Neural cell (in vitro differentiated cells): Measurements from ENCODE around the gene ENHO. TPM values are rescaled to one million over a fixed set of nuclear protein-coding genes. Genes with fewer than 3 reads are reported as not detected.

Source experiments
- H2AFZ ChIP-seq: fragments of 200-600, 300-800 bp; sonication (generic), shearing (Covaris generic); 2 replicates; pipeline ENCODE4 v1.6.0; 2014; ENCODE audit warnings: low read depth, mild to moderate bottlenecking, antibody characterized with exemption, low read length, moderate library complexity
- H3F3A ChIP-seq: fragments of 200-600 bp; shearing (Covaris generic); 2 replicates; pipeline ENCODE4 v1.6.1; 2016; ENCODE audit warnings: mild to moderate bottlenecking, moderate library complexity, mixed read lengths, antibody characterized with exemption, low read length; ENCODE audit not compliant: insufficient read depth, poor library complexity, severe bottlenecking
- H3K27ac ChIP-seq: fragments of 200-600, 300-800 bp; sonication (generic), shearing (Covaris generic); 2 replicates; pipeline ENCODE4 v1.5.1; 2014; ENCODE audit warnings: mild to moderate bottlenecking, low read length, moderate library complexity
- H3K27me3 ChIP-seq: fragments of 300-800, 200-600 bp; sonication (generic), shearing (Covaris generic); 2 replicates; pipeline ENCODE4 v1.6.0; 2014; ENCODE audit warnings: mild to moderate bottlenecking, low read depth, low read length, moderate library complexity; ENCODE audit not compliant: insufficient read depth
- H3K36me3 ChIP-seq: fragments of 300-800, 200-600 bp; sonication (generic), shearing (Covaris generic); 2 replicates; pipeline ENCODE4 v1.5.1; 2014; ENCODE audit warnings: mild to moderate bottlenecking, antibody characterized with exemption, low read length, moderate library complexity; ENCODE audit not compliant: insufficient read depth
- H3K4me2 ChIP-seq: fragments of 300-800, 200-600 bp; sonication (generic), shearing (Covaris generic); 2 replicates; pipeline ENCODE4 v1.6.0; 2014; ENCODE audit warnings: mild to moderate bottlenecking, low read length
- H3K4me3 ChIP-seq: fragments of 300-800, 200-600 bp; sonication (generic), shearing (Covaris generic); 2 replicates; pipeline ENCODE4 v1.5.1; 2014; ENCODE audit warnings: mild to moderate bottlenecking, low read length, moderate library complexity
- H3K79me2 ChIP-seq: fragments of 200-600 bp; shearing (Covaris generic); replicated peaks from 2 replicates; pipeline ENCODE4 v1.6.0; 2014; ENCODE audit warnings: mild to moderate bottlenecking, low read length, moderate library complexity; ENCODE audit not compliant: insufficient read depth
- H3K9ac ChIP-seq: fragments of 300-800, 200-600 bp; sonication (generic), shearing (Covaris generic); 2 replicates; pipeline ENCODE4 v1.6.1; 2016; ENCODE audit warnings: mild to moderate bottlenecking, low read length, mixed read lengths
- H3K9me2 ChIP-seq: fragments of 200-600 bp; shearing (Covaris generic); 2 replicates; pipeline ENCODE4 v1.6.1; 2016; ENCODE audit warnings: mild to moderate bottlenecking, low read length, mixed read lengths; ENCODE audit not compliant: insufficient read depth
- H3K9me3 ChIP-seq: fragments of 200-600, 300-800 bp; sonication (generic), shearing (Covaris generic); 2 replicates; pipeline ENCODE4 v1.6.1; 2016; ENCODE audit warnings: mild to moderate bottlenecking, mixed run types, low read length, moderate library complexity, mixed read lengths
- H4K20me1 ChIP-seq: fragments of 200-600 bp; shearing (Covaris generic); 2 replicates; pipeline ENCODE4 v1.6.1; 2016; ENCODE audit warnings: mild to moderate bottlenecking, mixed run types; ENCODE audit not compliant: insufficient read depth
- EP300 ChIP-seq: fragments of 450-650 bp; conservative IDR thresholded peaks from 2 replicates; pipeline ENCODE4 v1.6.1; 2014; ENCODE audit warnings: antibody characterized with exemption, mild to moderate bottlenecking, moderate library complexity; ENCODE audit not compliant: poor library complexity, severe bottlenecking
- EZH2 ChIP-seq: fragments of 200-600, 300-800 bp; shearing (Covaris generic), sonication (generic); IDR thresholded peaks from 2 replicates; pipeline ENCODE4 v1.6.1; 2014; ENCODE audit warnings: antibody characterized with exemption, low read length, borderline replicate concordance, mild to moderate bottlenecking; ENCODE audit not compliant: insufficient read depth, poor library complexity, severe bottlenecking
- MXI1 ChIP-seq: fragments of 450-650 bp; conservative IDR thresholded peaks from 2 replicates; pipeline ENCODE4 v1.6.1; 2014; ENCODE audit warnings: antibody characterized with exemption, mild to moderate bottlenecking; ENCODE audit not compliant: poor library complexity, severe bottlenecking
- POLR2AphosphoS5 ChIP-seq: IDR thresholded peaks from 2 replicates; pipeline ENCODE4 v1.6.1; 2012
- RAD21 ChIP-seq: fragments of 450-650 bp; conservative IDR thresholded peaks from 2 replicates; pipeline ENCODE4 v1.6.1; 2014; ENCODE audit warnings: antibody characterized with exemption, mild to moderate bottlenecking, moderate library complexity
- SMC3 ChIP-seq: fragments of 450-650 bp; conservative IDR thresholded peaks from 2 replicates; pipeline ENCODE4 v1.6.1; 2014; ENCODE audit warnings: antibody characterized with exemption, mild to moderate bottlenecking, moderate library complexity; ENCODE audit not compliant: poor library complexity
- TAF1 ChIP-seq: IDR thresholded peaks from 2 replicates; pipeline ENCODE4 v1.6.1; 2012; ENCODE audit warnings: low read depth
- polyA plus RNA-seq: library from polyadenylated mRNA; depleted of rRNA; stranded (reverse); fragments of >200 nt; gene quantifications from 2 replicates; pipeline ENCODE4 v1.2.3, GENCODE V29; 2014
- TF ChIP-seq, protein P1 (sequence below): IDR thresholded peaks from 2 replicates; pipeline ENCODE4 v1.6.1; 2012; ENCODE audit warnings: borderline replicate concordance
- TF ChIP-seq, protein P2 (sequence below): fragments of 450-650 bp; IDR thresholded peaks from 2 replicates; pipeline ENCODE4 v1.5.1; 2014; ENCODE audit warnings: antibody characterized with exemption, mild to moderate bottlenecking, moderate library complexity; ENCODE audit not compliant: poor library complexity, severe bottlenecking

The ENHO gene
- polyA plus RNA-seq, 1 donor from 2014 or later, result 172 TPM

- H3K79me2 ChIP-seq, result no peaks in the 10 kb centered on the region
- H3F3A ChIP-seq, result no peaks in the 10 kb centered on the region
- no peak for TF ChIP-seq MXI1
- TF ChIP-seq POLR2AphosphoS5, result no peak
- TF ChIP-seq RAD21, result no peak
- TF ChIP-seq, protein P1, sequence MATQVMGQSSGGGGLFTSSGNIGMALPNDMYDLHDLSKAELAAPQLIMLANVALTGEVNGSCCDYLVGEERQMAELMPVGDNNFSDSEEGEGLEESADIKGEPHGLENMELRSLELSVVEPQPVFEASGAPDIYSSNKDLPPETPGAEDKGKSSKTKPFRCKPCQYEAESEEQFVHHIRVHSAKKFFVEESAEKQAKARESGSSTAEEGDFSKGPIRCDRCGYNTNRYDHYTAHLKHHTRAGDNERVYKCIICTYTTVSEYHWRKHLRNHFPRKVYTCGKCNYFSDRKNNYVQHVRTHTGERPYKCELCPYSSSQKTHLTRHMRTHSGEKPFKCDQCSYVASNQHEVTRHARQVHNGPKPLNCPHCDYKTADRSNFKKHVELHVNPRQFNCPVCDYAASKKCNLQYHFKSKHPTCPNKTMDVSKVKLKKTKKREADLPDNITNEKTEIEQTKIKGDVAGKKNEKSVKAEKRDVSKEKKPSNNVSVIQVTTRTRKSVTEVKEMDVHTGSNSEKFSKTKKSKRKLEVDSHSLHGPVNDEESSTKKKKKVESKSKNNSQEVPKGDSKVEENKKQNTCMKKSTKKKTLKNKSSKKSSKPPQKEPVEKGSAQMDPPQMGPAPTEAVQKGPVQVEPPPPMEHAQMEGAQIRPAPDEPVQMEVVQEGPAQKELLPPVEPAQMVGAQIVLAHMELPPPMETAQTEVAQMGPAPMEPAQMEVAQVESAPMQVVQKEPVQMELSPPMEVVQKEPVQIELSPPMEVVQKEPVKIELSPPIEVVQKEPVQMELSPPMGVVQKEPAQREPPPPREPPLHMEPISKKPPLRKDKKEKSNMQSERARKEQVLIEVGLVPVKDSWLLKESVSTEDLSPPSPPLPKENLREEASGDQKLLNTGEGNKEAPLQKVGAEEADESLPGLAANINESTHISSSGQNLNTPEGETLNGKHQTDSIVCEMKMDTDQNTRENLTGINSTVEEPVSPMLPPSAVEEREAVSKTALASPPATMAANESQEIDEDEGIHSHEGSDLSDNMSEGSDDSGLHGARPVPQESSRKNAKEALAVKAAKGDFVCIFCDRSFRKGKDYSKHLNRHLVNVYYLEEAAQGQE, result no peak
- TF ChIP-seq TAF1, result no peak
- no peak overlapping the region for H2AFZ ChIP-seq
- H3K4me3 ChIP-seq, result no peak overlapping the region
- no peak overlapping the region for H3K4me2 ChIP-seq
- no peaks in the 10 kb centered on the region for H3K9me2 ChIP-seq
- H4K20me1 ChIP-seq, result no peaks in the 10 kb centered on the region
- no peaks in the 10 kb centered on the region for H3K9me3 ChIP-seq
- no peaks in the 10 kb centered on the region for H3K36me3 ChIP-seq
- no peaks in the 10 kb centered on the region for H3K27me3 ChIP-seq
- no peak overlapping the region for H3K27ac ChIP-seq
- H3K9ac ChIP-seq, result no peak overlapping the region
Observed at GRCh38 chr9:34552606-34552981, 29.8 kb upstream of the ENHO start.

GRCh38 chr9:34551751-34552605, 29.2 kb upstream of the ENHO start:
- no peaks in the 10 kb centered on the region for H3K9me2 ChIP-seq
- TF ChIP-seq MXI1 (no peak), RAD21 (no peak), TAF1 (no peak), EZH2 (no peak), EP300 (no peak), SMC3 (no peak), POLR2AphosphoS5 (no peak)
- TF ChIP-seq, protein P2, sequence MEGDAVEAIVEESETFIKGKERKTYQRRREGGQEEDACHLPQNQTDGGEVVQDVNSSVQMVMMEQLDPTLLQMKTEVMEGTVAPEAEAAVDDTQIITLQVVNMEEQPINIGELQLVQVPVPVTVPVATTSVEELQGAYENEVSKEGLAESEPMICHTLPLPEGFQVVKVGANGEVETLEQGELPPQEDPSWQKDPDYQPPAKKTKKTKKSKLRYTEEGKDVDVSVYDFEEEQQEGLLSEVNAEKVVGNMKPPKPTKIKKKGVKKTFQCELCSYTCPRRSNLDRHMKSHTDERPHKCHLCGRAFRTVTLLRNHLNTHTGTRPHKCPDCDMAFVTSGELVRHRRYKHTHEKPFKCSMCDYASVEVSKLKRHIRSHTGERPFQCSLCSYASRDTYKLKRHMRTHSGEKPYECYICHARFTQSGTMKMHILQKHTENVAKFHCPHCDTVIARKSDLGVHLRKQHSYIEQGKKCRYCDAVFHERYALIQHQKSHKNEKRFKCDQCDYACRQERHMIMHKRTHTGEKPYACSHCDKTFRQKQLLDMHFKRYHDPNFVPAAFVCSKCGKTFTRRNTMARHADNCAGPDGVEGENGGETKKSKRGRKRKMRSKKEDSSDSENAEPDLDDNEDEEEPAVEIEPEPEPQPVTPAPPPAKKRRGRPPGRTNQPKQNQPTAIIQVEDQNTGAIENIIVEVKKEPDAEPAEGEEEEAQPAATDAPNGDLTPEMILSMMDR, result no peak
- TF ChIP-seq, protein P1, result no peak
- H3K27me3 ChIP-seq, result no peaks in the 10 kb centered on the region
- no peaks in the 10 kb centered on the region for H3K79me2 ChIP-seq
- no peak overlapping the region for H2AFZ ChIP-seq
- H3K4me2 ChIP-seq, result no peak overlapping the region
- H3K36me3 ChIP-seq, result no peaks in the 10 kb centered on the region
- H3K9ac ChIP-seq, result no peak overlapping the region
- H3K27ac ChIP-seq, result no peak overlapping the region
- no peaks in the 10 kb centered on the region for H3F3A ChIP-seq
- no peak overlapping the region for H3K4me3 ChIP-seq
- H3K9me3 ChIP-seq, result no peaks in the 10 kb centered on the region
- no peaks in the 10 kb centered on the region for H4K20me1 ChIP-seq
